Measurements from ENCODE around the gene SLIT2. TPM values are rescaled to one million over a fixed set of nuclear protein-coding genes. Genes with fewer than 3 reads are reported as not detected.
A peak's percentile ranks its signal among the peaks of the same experiment; 100 is the strongest.

SLIT2 gene, protein sequence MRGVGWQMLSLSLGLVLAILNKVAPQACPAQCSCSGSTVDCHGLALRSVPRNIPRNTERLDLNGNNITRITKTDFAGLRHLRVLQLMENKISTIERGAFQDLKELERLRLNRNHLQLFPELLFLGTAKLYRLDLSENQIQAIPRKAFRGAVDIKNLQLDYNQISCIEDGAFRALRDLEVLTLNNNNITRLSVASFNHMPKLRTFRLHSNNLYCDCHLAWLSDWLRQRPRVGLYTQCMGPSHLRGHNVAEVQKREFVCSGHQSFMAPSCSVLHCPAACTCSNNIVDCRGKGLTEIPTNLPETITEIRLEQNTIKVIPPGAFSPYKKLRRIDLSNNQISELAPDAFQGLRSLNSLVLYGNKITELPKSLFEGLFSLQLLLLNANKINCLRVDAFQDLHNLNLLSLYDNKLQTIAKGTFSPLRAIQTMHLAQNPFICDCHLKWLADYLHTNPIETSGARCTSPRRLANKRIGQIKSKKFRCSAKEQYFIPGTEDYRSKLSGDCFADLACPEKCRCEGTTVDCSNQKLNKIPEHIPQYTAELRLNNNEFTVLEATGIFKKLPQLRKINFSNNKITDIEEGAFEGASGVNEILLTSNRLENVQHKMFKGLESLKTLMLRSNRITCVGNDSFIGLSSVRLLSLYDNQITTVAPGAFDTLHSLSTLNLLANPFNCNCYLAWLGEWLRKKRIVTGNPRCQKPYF (N-terminal part only)
- 8.4 and 10.2 TPM in 2 replicates for total RNA-seq (2022)
- percentile 50 among the genes with signal in this experiment for Bru-seq, nascent RNA
- percentile 42 among the genes with signal in this experiment for BruChase-seq, experiment 1, labeled RNA remaining after a 6-hour chase
- percentile 40 among the genes with signal in this experiment for BruChase-seq, experiment 2, labeled RNA remaining after a 2-hour chase
- long read RNA-seq, full-length matches to known transcripts, result 3 of 8 reads
- long read RNA-seq, partial matches to known transcripts, result 1 of 8 reads
- long read RNA-seq, other reads (novel, unspliced or antisense), result 4 of 8 reads

- Mint-ChIP-seq H3K27me3 (ENCODE audit: insufficient read depth, unreplicated experiment) (no peaks in the 10 kb centered on the region), H3K4me3 (ENCODE audit: unreplicated experiment) (peak within 1 kb of the TSS; percentile 91), H3K4me1 (ENCODE audit: insufficient read depth, unreplicated experiment) (peaks cover 29% of the 10 kb centered on the region), H3K36me3 (ENCODE audit: insufficient read depth, unreplicated experiment) (peaks cover 6% of the 10 kb centered on the region), H3K27ac (ENCODE audit: low read depth, unreplicated experiment) (peak within 1 kb of the TSS; percentile 63), H3K9me3 (ENCODE audit: unreplicated experiment) (no peaks in the 10 kb centered on the region)
- intact Hi-C loops (cut with micrococcal nuclease), result loop anchor here (10.0 kb wide), 1 partner anchor 433 kb away; no protein-coding TSS in a partner anchor
- POLR2A ChIA-PET, result interaction anchor here (0.5 to 1.8 kb wide), 5 partner anchors 13 to 746 kb away, joined by 3 to 12 read pairs (median 3); no protein-coding TSS in a partner anchor
- peak; percentile 84 for DNase-seq (ENCODE audit: unreplicated experiment)
- no peak for TF ChIP-seq CTCF (IDR thresholded peaks at IDR 0.05; ENCODE audit: unreplicated experiment)
- CTCF ChIA-PET, result interaction anchor here (0.6 to 1.5 kb wide), 5 partner anchors 21 to 1104 kb away, joined by 3 to 6 read pairs (median 3); no protein-coding TSS in a partner anchor
- BruUV-seq (replicated peaks), result TSS peak; percentile 42
Measured at GRCh38 chr4:20251796-20252655, at the start of gene SLIT2. TSS of gene SLIT2 (plus strand) at chr4:20251905. CDS start at chr4:20253816, 1,911 bp downstream.

DNA sequence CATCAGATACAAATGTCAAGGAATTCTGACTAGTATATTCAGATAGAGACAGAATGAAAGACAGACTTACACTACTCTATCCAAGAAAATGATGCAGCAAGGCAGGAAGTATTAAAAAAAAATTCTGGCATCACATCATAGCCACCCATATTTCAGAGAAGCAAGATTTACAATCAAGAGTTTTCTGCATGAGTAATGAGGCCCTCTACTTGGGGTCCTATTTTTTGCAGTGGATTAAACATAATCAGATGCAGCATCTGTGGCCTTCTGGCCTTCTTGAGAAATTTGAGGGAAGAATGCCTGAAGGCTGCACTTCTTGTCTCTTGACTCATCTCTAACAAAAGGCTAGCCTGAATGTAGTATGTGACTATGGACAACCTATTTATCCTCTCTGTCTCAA lies 48.2 kb upstream of the SLIT2 start:
- H3K36me3 Mint-ChIP-seq (ENCODE audit: insufficient read depth, unreplicated experiment), result no peaks in the 10 kb centered on the region
- POLR2A ChIA-PET, result no interaction called here
- CTCF ChIA-PET, result no interaction called here
- TF ChIP-seq CTCF (IDR thresholded peaks at IDR 0.05; ENCODE audit: unreplicated experiment), result no peak
- peak; percentile 58 for DNase-seq (ENCODE audit: unreplicated experiment)
- peaks cover 9% of the 10 kb centered on the region for H3K4me1 Mint-ChIP-seq (ENCODE audit: insufficient read depth, unreplicated experiment)
- H3K9me3 Mint-ChIP-seq (ENCODE audit: unreplicated experiment), result no peaks in the 10 kb centered on the region
- H3K4me3 Mint-ChIP-seq (ENCODE audit: unreplicated experiment), result no peak overlapping the region
- intact Hi-C loops (cut with micrococcal nuclease), result no loop called here
- no peaks in the 10 kb centered on the region for H3K27me3 Mint-ChIP-seq (ENCODE audit: insufficient read depth, unreplicated experiment)
- no peak overlapping the region for H3K27ac Mint-ChIP-seq (ENCODE audit: low read depth, unreplicated experiment)
- BruUV-seq (replicated peaks), result no TSS peak

DNA sequence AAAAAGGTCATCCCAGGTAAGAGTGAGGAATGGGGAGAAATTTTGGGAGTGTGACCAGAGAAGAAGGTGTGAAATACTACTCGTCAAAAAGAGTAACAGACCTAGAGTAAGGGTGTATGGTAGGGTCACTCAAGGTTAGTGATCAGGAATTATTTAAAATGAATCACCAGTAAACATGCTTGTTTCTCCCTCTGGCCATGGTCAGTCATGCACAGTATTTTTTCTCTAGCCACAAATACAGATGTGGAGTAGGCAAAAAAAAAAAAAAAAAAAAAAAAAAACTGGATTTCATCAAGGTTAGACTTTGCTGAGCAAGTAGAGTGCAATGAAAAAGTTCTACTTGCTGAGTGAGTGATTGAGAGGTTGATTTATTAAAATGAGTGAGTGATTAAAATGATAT lies 34.2 kb upstream of the SLIT2 start:
- Mint-ChIP-seq H3K4me3 (ENCODE audit: unreplicated experiment) (no peak overlapping the region), H3K27ac (ENCODE audit: low read depth, unreplicated experiment) (no peak overlapping the region), H3K36me3 (ENCODE audit: insufficient read depth, unreplicated experiment) (no peaks in the 10 kb centered on the region), H3K27me3 (ENCODE audit: insufficient read depth, unreplicated experiment) (no peaks in the 10 kb centered on the region), H3K4me1 (ENCODE audit: insufficient read depth, unreplicated experiment) (no peaks in the 10 kb centered on the region), H3K9me3 (ENCODE audit: unreplicated experiment) (no peaks in the 10 kb centered on the region)
- TF ChIP-seq CTCF (IDR thresholded peaks at IDR 0.05; ENCODE audit: unreplicated experiment), result no peak
- POLR2A ChIA-PET, result interaction anchor here (0.7 kb wide), 1 partner anchor 753 kb away, joined by 3 read pairs; no protein-coding TSS in a partner anchor
- CTCF ChIA-PET, result interaction anchor here (1.2 kb wide), 1 partner anchor 31 kb away, joined by 3 read pairs; no protein-coding TSS in a partner anchor
- intact Hi-C loops (cut with micrococcal nuclease), result no loop called here
- BruUV-seq (replicated peaks), result no TSS peak
- DNase-seq (ENCODE audit: unreplicated experiment), result no peak

Data from MCF 10A (cell line).